Ascending aorta (tissue), 2 donors: ENCODE data around the gene RAB33B. TPM values are rescaled to one million over a fixed set of nuclear protein-coding genes. Genes with fewer than 3 reads are reported as not detected.

Experiments
- DNase-seq, 2 donors: peaks; one replicate each; pipeline ENCODE4 v3.0.0-alpha.2; 2019; ENCODE audit warnings: low spot score in 2 of 2
- H3K27ac ChIP-seq, 2 donors: fragments of 200-600 bp; sonication (generic); one replicate each; pipeline ENCODE4 v1.5.1; 2016 to 2017; ENCODE audit warnings: mild to moderate bottlenecking in 1 of 2
- H3K27me3 ChIP-seq: fragments of 200-600 bp; sonication (generic); one replicate; pipeline ENCODE4 v1.5.1; 2017
- H3K36me3 ChIP-seq, 2 donors: fragments of 200-600 bp; sonication (generic); one replicate each; pipeline ENCODE4 v1.5.1; 2016
- H3K4me1 ChIP-seq, 2 donors: fragments of 200-600 bp; sonication (generic); one replicate each; pipeline ENCODE4 v1.5.1; 2016 to 2017; ENCODE audit warnings: mild to moderate bottlenecking in 1 of 2
- H3K4me3 ChIP-seq, 2 donors: fragments of 200-600 bp; sonication (generic); one replicate each; pipeline ENCODE4 v1.5.1; 2016 to 2017; ENCODE audit warnings: mild to moderate bottlenecking in 1 of 2
- H3K9me3 ChIP-seq, 2 donors: fragments of 200-600 bp; sonication (generic); one replicate each; pipeline ENCODE4 v1.5.1; 2016
- CTCF ChIP-seq, 3 experiments: fragments of 200-600 bp in 2 of 3; fragments of 450-650 bp in 1 of 3; sonication (generic) in 2 of 3; IDR thresholded peaks; one replicate each; pipeline ENCODE4 v1.5.1; 2016 to 2019; ENCODE audit warnings: antibody characterized with exemption in 3 of 3, mild to moderate bottlenecking in 1 of 3, moderate library complexity in 1 of 3
- intact Hi-C: fragments of 100-400 bp; cut with DNase I; formaldehyde crosslinking; loops from one replicate; pipeline ENCODE4 v1.15.1; 2023
- total RNA-seq: library from RNA; depleted of rRNA; stranded (reverse); fragments of >200 nt; gene quantifications from one replicate; pipeline ENCODE4 v1.1.0, GENCODE V29; 2016

RAB33B gene
- total RNA-seq, 1 donor from 2014 or later = 4.5 TPM

DNA sequence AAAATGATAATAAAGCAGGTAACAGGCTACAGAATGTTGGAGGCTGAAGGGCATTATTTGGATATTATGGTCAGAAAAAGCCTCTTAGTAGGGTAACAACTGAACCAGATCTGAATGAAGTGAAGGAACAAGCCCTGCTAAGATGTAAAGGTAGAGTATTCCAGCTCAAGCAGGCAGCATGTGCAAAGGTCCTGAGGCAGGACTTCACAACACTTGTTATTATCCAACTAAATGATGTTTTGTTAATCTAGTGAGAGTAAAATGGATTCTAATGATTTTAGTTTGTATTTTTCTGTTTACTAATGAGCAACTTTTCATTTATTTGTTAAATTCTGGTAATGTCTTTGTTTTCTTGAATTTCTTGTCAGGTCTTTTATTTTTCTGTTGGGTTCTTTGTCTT lies 35.7 kb downstream of the RAB33B start:
- Histone ChIP-seq H3K27ac (no peak overlapping the region), H3K36me3 (no peaks in the 10 kb centered on the region), H3K27me3 (no peaks in the 10 kb centered on the region), H3K4me3 (no peak overlapping the region), H3K9me3 (no peaks in the 10 kb centered on the region), H3K4me1 (peaks cover 0 to 4% of the 10 kb centered on the region in 2 donors)
- intact Hi-C loops = no loop called here
- no peak for DNase-seq
- TF ChIP-seq CTCF (IDR thresholded peaks at IDR 0.05) = no peak

- H3K27ac ChIP-seq = no peak overlapping the region
- H3K36me3 ChIP-seq = no peaks in the 10 kb centered on the region
- H3K9me3 ChIP-seq = no peaks in the 10 kb centered on the region
- TF ChIP-seq CTCF (IDR thresholded peaks at IDR 0.05) = no peak
- no peak for DNase-seq
- H3K27me3 ChIP-seq = no peaks in the 10 kb centered on the region
- no peaks in the 10 kb centered on the region for H3K4me1 ChIP-seq
- H3K4me3 ChIP-seq = no peak overlapping the region
- intact Hi-C loops = no loop called here
Measured at GRCh38 chr4:139492429-139492828, 38.5 kb downstream of the RAB33B start.

DNA sequence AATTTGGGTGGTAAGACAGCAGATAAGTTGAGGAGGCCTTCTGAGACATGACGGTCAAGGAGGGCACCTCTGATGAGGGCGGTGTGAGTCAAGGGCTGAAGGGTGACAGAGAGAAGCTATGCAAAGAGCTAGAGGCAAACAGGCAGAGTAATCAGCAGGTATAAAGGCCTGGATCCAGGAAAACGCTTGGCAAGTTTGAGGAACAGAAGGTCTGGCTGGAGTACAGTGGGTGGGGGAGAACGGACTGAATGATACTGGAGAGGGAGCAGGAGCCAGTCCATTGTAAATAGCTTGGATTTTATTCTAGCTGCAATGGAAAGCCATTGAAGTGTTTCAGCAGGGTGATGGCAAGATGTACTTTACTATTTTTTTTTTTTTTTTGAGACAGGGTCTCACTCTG lies 39.3 kb downstream of the RAB33B start:
- Histone ChIP-seq H3K27me3 (no peaks in the 10 kb centered on the region), H3K27ac (no peak overlapping the region), H3K9me3 (no peaks in the 10 kb centered on the region), H3K36me3 (no peaks in the 10 kb centered on the region), H3K4me1 (no peaks in the 10 kb centered on the region), H3K4me3 (no peak overlapping the region)
- DNase-seq = no peak
- TF ChIP-seq CTCF (IDR thresholded peaks at IDR 0.05) = no peak
- intact Hi-C loops = no loop called here

GRCh38 chr4:139499186-139499585 lies 45.3 kb downstream of the RAB33B start:
- no peaks in the 10 kb centered on the region for H3K4me1 ChIP-seq
- intact Hi-C loops = loop anchor here (2.0 to 5.0 kb wide), 3 partner anchors 42 to 133 kb away; partner anchors contain the start of gene SETD7
- H3K4me3 ChIP-seq = no peak overlapping the region
- no peak overlapping the region for H3K27ac ChIP-seq
- no peaks in the 10 kb centered on the region for H3K9me3 ChIP-seq
- H3K27me3 ChIP-seq = no peaks in the 10 kb centered on the region
- no peak for TF ChIP-seq CTCF (IDR thresholded peaks at IDR 0.05)
- DNase-seq = no peak
- peaks cover 5 to 6% of the 10 kb centered on the region in 2 donors for H3K36me3 ChIP-seq

- H3K27ac ChIP-seq = no peak overlapping the region
- DNase-seq = no peak
- H3K9me3 ChIP-seq = no peaks in the 10 kb centered on the region
- intact Hi-C loops = no loop called here
- TF ChIP-seq CTCF (IDR thresholded peaks at IDR 0.05) = no peak
- H3K27me3 ChIP-seq = no peaks in the 10 kb centered on the region
- no peak overlapping the region for H3K4me3 ChIP-seq
- peaks cover 5 to 18% of the 10 kb centered on the region in 2 donors for H3K36me3 ChIP-seq
- H3K4me1 ChIP-seq = no peaks in the 10 kb centered on the region
Measured at GRCh38 chr4:139501117-139501516, 47.2 kb downstream of the RAB33B start.

- Histone ChIP-seq H3K4me3 (no peak overlapping the region), H3K27ac (no peak overlapping the region), H3K4me1 (no peaks in the 10 kb centered on the region), H3K27me3 (no peaks in the 10 kb centered on the region), H3K36me3 (peaks cover 5 to 20% of the 10 kb centered on the region in 2 donors), H3K9me3 (no peaks in the 10 kb centered on the region)
- intact Hi-C loops = no loop called here
- no peak for TF ChIP-seq CTCF (IDR thresholded peaks at IDR 0.05)
- no peak for DNase-seq
Measured at GRCh38 chr4:139501527-139501926, 47.6 kb downstream of the RAB33B start.
